Keratinocyte (primary cell): ENCODE measurements around the gene SCARB1. TPM values are rescaled to one million over a fixed set of nuclear protein-coding genes. Genes with fewer than 3 reads are reported as not detected.

Source experiments
- DNase-seq: peaks from one replicate; pipeline ENCODE4 v3.0.0-alpha.2; 2011; ENCODE audit warnings: low read depth, missing footprints, low spot score
- FAIRE-seq: peaks from 2 replicates; lab custom pipeline; 2011; peaks lifted over from hg19 to GRCh38; lab: Jason Lieb, UNC
- H2AFZ ChIP-seq: 2 replicates; pipeline ENCODE4 v1.6.0; 2012; ENCODE audit warnings: low read length, control low read depth, inconsistent platforms; ENCODE audit not compliant: control insufficient read depth
- H3K27ac ChIP-seq: 2 replicates; pipeline ENCODE4 v1.5.1; 2011; ENCODE audit warnings: low read length; ENCODE audit not compliant: control insufficient read depth, insufficient read depth
- H3K27me3 ChIP-seq: 3 replicates; pipeline ENCODE4 v1.6.0; 2011; ENCODE audit warnings: low read length; ENCODE audit not compliant: control insufficient read depth, insufficient read depth; ENCODE audit errors: extremely low read depth
- H3K36me3 ChIP-seq, 2 experiments: 2 replicates in 1 of 2; 3 replicates in 1 of 2; pipeline ENCODE4 v1.5.1; 2011; ENCODE audit warnings: low read length in 2 of 2, mild to moderate bottlenecking in 1 of 2; ENCODE audit not compliant: control insufficient read depth in 2 of 2, insufficient read depth in 2 of 2; ENCODE audit errors: extremely low read depth in 1 of 2
- H3K4me1 ChIP-seq: 3 replicates; pipeline ENCODE4 v1.5.1; 2011; ENCODE audit warnings: low read length; ENCODE audit not compliant: control insufficient read depth, insufficient read depth; ENCODE audit errors: extremely low read depth
- H3K4me2 ChIP-seq: 3 replicates; pipeline ENCODE4 v1.6.0; 2011; ENCODE audit warnings: low read depth, low read length; ENCODE audit not compliant: control insufficient read depth, insufficient read depth; ENCODE audit errors: extremely low read depth
- H3K4me3 ChIP-seq, 3 experiments: fragments of 200-600 bp in 1 of 3; sonication (generic) in 1 of 3; 2 replicates in 2 of 3; 3 replicates in 1 of 3; pipeline ENCODE4 v1.5.1; 2011 to 2016; ENCODE audit warnings: low read length in 3 of 3, mild to moderate bottlenecking in 3 of 3, control low read depth in 2 of 3, inconsistent platforms in 1 of 3, low read depth in 1 of 3, mixed read lengths in 1 of 3, mixed run types in 1 of 3, moderate library complexity in 1 of 3; ENCODE audit not compliant: control insufficient read depth in 2 of 3, insufficient read depth in 2 of 3; ENCODE audit errors: extremely low read depth in 1 of 3
- H3K79me2 ChIP-seq: 2 replicates; pipeline ENCODE4 v1.6.0; 2012; ENCODE audit warnings: low read length; ENCODE audit not compliant: control insufficient read depth, insufficient read depth
- H3K9ac ChIP-seq: 3 replicates; pipeline ENCODE4 v1.6.0; 2011; ENCODE audit warnings: low read length; ENCODE audit not compliant: control insufficient read depth, insufficient read depth; ENCODE audit errors: extremely low read depth
- H3K9me1 ChIP-seq: 3 replicates; pipeline ENCODE4 v1.6.0; 2011; ENCODE audit warnings: low read length; ENCODE audit not compliant: control insufficient read depth, insufficient read depth; ENCODE audit errors: extremely low read depth
- H3K9me3 ChIP-seq: 2 replicates; pipeline ENCODE4 v1.5.1; 2012; ENCODE audit warnings: low read depth, low read length; ENCODE audit not compliant: control insufficient read depth
- H4K20me1 ChIP-seq: 3 replicates; pipeline ENCODE4 v1.6.0; 2011; ENCODE audit warnings: low read length; ENCODE audit not compliant: control insufficient read depth, insufficient read depth; ENCODE audit errors: extremely low read depth
- EZH2 ChIP-seq: IDR thresholded peaks from one replicate; pipeline ENCODE4 v1.6.1; 2012; ENCODE audit warnings: inconsistent platforms, mild to moderate bottlenecking, low read length, moderate library complexity
- dilution Hi-C: fragments of 300-500 bp; cut with MboI; formaldehyde crosslinking; loops from one replicate; pipeline ENCODE4 v1.7.0; 2020; ENCODE audit warnings: low sequenced_read_pairs; ENCODE audit not compliant: extremely low pct_ligation_motif_present
- polyA plus RNA-seq, 5 experiments: library from polyadenylated mRNA; depleted of rRNA in 3 of 5; stranded (reverse) in 3 of 5; stranded (forward) in 1 of 5; unstranded in 1 of 5; fragments of >200 nt; gene quantifications; 1 replicate in 1 of 5; 2 replicates in 3 of 5; 3 replicates in 1 of 5; pipeline versions ENCODE4 v1.2.1 to v1.2.3, GENCODE V29; 2011 to 2012; ENCODE audit warnings: missing spikeins in 2 of 5, low read depth in 1 of 5, low replicate concordance in 1 of 5
- TF ChIP-seq, protein P1 (sequence below), 3 experiments: IDR thresholded peaks in 1 of 3; conservative IDR thresholded peaks in 1 of 3; optimal IDR thresholded peaks in 1 of 3; 2 replicates in 2 of 3; 3 replicates in 1 of 3; pipeline versions ENCODE3 to v1.5.1; 2011; ENCODE audit warnings: low read length in 3 of 3, mild to moderate bottlenecking in 3 of 3, moderate library complexity in 2 of 3, control low read depth in 1 of 3, inconsistent platforms in 1 of 3; ENCODE audit not compliant: insufficient read depth in 2 of 3; ENCODE audit errors: extremely low read depth in 1 of 3

The SCARB1 gene
- polyA plus RNA-seq, 1 donor (not counting 4 experiments of a cell fraction or from before 2014, with no cell fraction given) = 40.9 TPM

DNA sequence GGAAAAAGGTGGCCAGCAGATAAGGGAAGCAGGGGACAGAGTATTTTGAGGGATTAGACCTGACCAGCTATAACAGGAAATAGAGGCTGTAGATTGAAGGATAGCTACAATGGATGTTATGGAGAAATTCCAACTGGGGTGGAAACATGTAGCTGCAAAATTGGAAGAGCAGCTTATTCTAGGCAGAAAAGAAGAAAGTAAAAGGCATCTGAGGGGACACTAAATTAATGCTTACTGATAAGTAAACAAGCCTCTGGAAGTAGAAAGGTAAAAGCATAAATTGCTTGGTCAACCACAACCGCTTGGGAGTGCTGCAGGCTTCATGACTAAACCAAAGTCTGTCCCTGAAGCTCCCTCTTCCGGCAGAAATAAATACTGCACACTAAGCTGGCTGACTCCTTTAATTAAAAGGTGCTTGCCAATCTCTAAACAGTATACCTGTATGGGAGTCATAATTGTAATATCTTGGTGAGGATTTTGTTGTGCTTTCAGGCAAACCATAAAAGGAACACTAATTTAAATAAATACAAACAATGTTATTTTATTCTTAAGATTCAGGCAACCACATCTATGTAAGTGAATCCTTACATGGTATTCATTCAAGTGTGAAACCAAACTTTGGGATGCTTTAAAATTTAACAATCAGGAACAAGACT, 43.1 kb upstream of the SCARB1 start:
- Histone ChIP-seq H3K27ac (no peak overlapping the region), H3K36me3 (peaks cover 1 to 7% of the 10 kb centered on the region in 2 experiments), H3K4me3 (no peak overlapping the region), H3K9me1 (no peaks in the 10 kb centered on the region), H3K27me3 (no peaks in the 10 kb centered on the region), H3K79me2 (peaks cover 8% of the 10 kb centered on the region), H3K9ac (no peak overlapping the region), H2AFZ (no peak overlapping the region), H3K4me1 (peaks cover 11% of the 10 kb centered on the region), H3K9me3 (no peaks in the 10 kb centered on the region), H3K4me2 (no peak overlapping the region), H4K20me1 (peaks cover 18% of the 10 kb centered on the region)
- no peak for TF ChIP-seq EZH2
- TF ChIP-seq, protein P1, sequence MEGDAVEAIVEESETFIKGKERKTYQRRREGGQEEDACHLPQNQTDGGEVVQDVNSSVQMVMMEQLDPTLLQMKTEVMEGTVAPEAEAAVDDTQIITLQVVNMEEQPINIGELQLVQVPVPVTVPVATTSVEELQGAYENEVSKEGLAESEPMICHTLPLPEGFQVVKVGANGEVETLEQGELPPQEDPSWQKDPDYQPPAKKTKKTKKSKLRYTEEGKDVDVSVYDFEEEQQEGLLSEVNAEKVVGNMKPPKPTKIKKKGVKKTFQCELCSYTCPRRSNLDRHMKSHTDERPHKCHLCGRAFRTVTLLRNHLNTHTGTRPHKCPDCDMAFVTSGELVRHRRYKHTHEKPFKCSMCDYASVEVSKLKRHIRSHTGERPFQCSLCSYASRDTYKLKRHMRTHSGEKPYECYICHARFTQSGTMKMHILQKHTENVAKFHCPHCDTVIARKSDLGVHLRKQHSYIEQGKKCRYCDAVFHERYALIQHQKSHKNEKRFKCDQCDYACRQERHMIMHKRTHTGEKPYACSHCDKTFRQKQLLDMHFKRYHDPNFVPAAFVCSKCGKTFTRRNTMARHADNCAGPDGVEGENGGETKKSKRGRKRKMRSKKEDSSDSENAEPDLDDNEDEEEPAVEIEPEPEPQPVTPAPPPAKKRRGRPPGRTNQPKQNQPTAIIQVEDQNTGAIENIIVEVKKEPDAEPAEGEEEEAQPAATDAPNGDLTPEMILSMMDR (optimal IDR thresholded peaks at IDR 0.05 in 1 of 3, IDR thresholded peaks at IDR 0.05 in 1 of 3, conservative IDR thresholded peaks at IDR 0.05 in 1 of 3; ENCODE audit: extremely low read depth in 1 of 3, insufficient read depth in 2 of 3, low read length in 3 of 3) = peak; percentile 89 to 99 (median 91)
- peak; percentile 29 for FAIRE-seq
- no peak for DNase-seq
- dilution Hi-C loops = no loop called here

DNA sequence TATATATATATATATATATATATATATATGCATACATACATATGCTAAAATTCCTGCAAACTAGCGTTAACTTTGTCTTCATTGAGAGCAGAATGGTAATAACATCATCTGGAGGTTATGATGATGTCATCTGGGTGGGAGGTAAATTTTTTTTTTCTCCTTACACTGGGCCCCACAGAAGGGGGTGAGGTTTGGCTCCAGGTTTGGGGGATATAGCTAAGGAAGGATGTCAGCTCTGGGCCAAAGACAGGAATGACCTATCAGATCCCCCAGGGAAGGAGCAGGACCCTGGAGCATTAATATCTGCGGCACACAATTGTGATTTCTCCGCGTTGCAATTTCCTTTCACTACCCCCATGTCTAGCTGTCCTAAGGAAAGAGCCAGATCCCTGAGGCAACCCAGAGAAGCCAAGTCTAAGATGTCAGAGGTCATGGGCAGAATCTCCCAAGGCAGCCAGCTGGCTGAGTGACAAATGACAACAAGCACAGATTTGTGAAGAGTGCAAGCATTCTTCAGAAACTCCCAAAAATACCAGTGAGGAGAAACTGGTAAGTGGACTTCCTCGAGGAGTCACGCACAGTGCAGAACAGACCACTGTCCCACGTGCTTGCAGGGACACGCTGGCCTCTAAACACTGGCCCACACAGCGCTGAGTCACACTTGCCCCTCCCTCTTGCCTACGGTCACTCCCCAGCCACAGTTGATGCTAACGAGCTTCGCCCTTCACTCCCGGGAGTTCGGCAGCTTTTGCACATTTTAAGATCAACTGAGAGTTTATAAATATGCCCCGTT, 40.8 kb upstream of the SCARB1 start:
- Histone ChIP-seq H3K4me2 (peak overlapping the region; percentile 55), H3K4me3 (no peak overlapping the region), H3K9me3 (no peaks in the 10 kb centered on the region), H3K9me1 (no peaks in the 10 kb centered on the region), H3K36me3 (no peaks in the 10 kb centered on the region), H4K20me1 (peaks cover 5% of the 10 kb centered on the region), H2AFZ (no peak overlapping the region), H3K27ac (peak overlapping the region; percentile 23), H3K4me1 (peaks cover 14% of the 10 kb centered on the region), H3K27me3 (no peaks in the 10 kb centered on the region), H3K79me2 (no peaks in the 10 kb centered on the region), H3K9ac (no peak overlapping the region)
- DNase-seq = no peak
- peak; percentile 39 for FAIRE-seq
- TF ChIP-seq, protein P1 (optimal IDR thresholded peaks at IDR 0.05 in 1 of 3, IDR thresholded peaks at IDR 0.05 in 1 of 3, conservative IDR thresholded peaks at IDR 0.05 in 1 of 3; ENCODE audit: extremely low read depth in 1 of 3, insufficient read depth in 2 of 3, low read length in 3 of 3) = no peak
- TF ChIP-seq EZH2 = no peak
- dilution Hi-C loops = no loop called here
